ENCODE data around the gene RNF152.

DNA sequence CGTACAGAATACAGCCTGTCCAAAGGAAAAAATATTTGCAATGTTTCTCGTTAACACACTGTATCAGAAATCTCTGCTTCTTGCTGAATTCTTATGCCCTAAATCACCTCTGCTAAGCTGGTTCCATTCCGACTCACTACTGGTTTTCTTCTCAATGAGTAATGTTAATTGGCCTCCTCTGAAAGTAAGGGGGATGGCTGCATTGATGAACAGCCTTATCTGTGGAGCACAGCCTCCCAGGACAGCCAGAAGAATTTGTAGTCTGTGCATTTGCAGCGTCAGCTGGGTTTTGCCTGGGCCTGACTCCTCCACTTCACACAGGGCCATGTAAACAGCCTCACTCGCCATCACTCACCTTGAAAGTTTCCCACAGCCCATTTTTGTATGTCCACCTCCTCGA is 127.7 kb downstream of the RNF152 start:
- no peak for TF ChIP-seq POLR2A (IDR thresholded peaks at IDR 0.05)
- TF ChIP-seq, protein P1, sequence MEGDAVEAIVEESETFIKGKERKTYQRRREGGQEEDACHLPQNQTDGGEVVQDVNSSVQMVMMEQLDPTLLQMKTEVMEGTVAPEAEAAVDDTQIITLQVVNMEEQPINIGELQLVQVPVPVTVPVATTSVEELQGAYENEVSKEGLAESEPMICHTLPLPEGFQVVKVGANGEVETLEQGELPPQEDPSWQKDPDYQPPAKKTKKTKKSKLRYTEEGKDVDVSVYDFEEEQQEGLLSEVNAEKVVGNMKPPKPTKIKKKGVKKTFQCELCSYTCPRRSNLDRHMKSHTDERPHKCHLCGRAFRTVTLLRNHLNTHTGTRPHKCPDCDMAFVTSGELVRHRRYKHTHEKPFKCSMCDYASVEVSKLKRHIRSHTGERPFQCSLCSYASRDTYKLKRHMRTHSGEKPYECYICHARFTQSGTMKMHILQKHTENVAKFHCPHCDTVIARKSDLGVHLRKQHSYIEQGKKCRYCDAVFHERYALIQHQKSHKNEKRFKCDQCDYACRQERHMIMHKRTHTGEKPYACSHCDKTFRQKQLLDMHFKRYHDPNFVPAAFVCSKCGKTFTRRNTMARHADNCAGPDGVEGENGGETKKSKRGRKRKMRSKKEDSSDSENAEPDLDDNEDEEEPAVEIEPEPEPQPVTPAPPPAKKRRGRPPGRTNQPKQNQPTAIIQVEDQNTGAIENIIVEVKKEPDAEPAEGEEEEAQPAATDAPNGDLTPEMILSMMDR (IDR thresholded peaks at IDR 0.05), result no peak
